OCI-LY7 (cell line): ENCODE results near the gene TPGS1. TPM values are rescaled to one million over a fixed set of nuclear protein-coding genes. Genes with fewer than 3 reads are reported as not detected.

Experiments
- BruUV-seq: library from RNA; stranded (reverse); fragments of 400-500 nt; replicated peaks from 2 replicates; lab custom pipeline; 2021; lab: Mats Ljungman, UMichigan
- CTCF ChIA-PET: fragments of 300-600 bp; sonication (Branson Sonifier 250); formaldehyde crosslinking; loops from one replicate; lab custom pipeline; 2022; ENCODE audit warnings: antibody characterized with exemption; ENCODE audit not compliant: unreplicated experiment; lab: Charles Lee
- POLR2A ChIA-PET: fragments of 300-600 bp; sonication (Branson Sonifier 250); formaldehyde crosslinking; loops from one replicate; lab custom pipeline; 2022; ENCODE audit warnings: antibody characterized with exemption; lab: Charles Lee
- DNase-seq: peaks from one replicate; pipeline ENCODE4 v3.0.0-alpha.2; 2015; ENCODE audit warnings: low spot score
- H2AFZ ChIP-seq: fragments of 200-600 bp; sonication (generic), shearing (Covaris generic); 2 replicates; pipeline ENCODE4 v1.6.1; 2014; ENCODE audit warnings: mild to moderate bottlenecking, antibody characterized with exemption, low read length, moderate library complexity
- H3K27ac ChIP-seq: fragments of 200-600 bp; sonication (generic); 2 replicates; pipeline ENCODE4 v1.5.1; 2014; ENCODE audit warnings: mixed run types, low read depth, mild to moderate bottlenecking, moderate library complexity, low read length, inconsistent platforms; ENCODE audit not compliant: poor library complexity, severe bottlenecking
- H3K36me3 ChIP-seq: fragments of 200-600 bp; sonication (generic); 2 replicates; pipeline ENCODE4 v1.6.1; 2014; ENCODE audit warnings: mild to moderate bottlenecking, antibody characterized with exemption, low read length, moderate library complexity, mixed read lengths; ENCODE audit not compliant: insufficient read depth
- H3K4me1 ChIP-seq: fragments of 200-600 bp; sonication (generic); 2 replicates; pipeline ENCODE4 v1.5.1; 2014; ENCODE audit warnings: mild to moderate bottlenecking, low read length; ENCODE audit not compliant: insufficient read depth, poor library complexity, severe bottlenecking
- H3K4me2 ChIP-seq: fragments of 200-600 bp; sonication (generic); 2 replicates; pipeline ENCODE4 v1.6.1; 2014; ENCODE audit warnings: mild to moderate bottlenecking, low read length
- H3K4me3 ChIP-seq: fragments of 200-600 bp; sonication (generic); 2 replicates; pipeline ENCODE4 v1.5.1; 2014; ENCODE audit warnings: mild to moderate bottlenecking, low read depth, low read length; ENCODE audit not compliant: poor library complexity, severe bottlenecking
- H3K79me2 ChIP-seq: fragments of 200-600 bp; sonication (generic); 2 replicates; pipeline ENCODE4 v1.6.1; 2016; ENCODE audit warnings: low read depth, mild to moderate bottlenecking, low read length, moderate library complexity, mixed read lengths; ENCODE audit not compliant: insufficient read depth
- H3K9me2 ChIP-seq: fragments of 200-600 bp; sonication (generic); 2 replicates; pipeline ENCODE4 v1.6.1; 2016; ENCODE audit warnings: mild to moderate bottlenecking, low read length, mixed read lengths; ENCODE audit not compliant: insufficient read depth
- H3K9me3 ChIP-seq: fragments of 200-600 bp; sonication (generic); 2 replicates; pipeline ENCODE4 v1.6.1; 2014; ENCODE audit warnings: mild to moderate bottlenecking, mixed run types, low read length, mixed read lengths
- H4K20me1 ChIP-seq: fragments of 200-600 bp; sonication (generic); 2 replicates; pipeline ENCODE4 v1.6.1; 2014; ENCODE audit warnings: mild to moderate bottlenecking, antibody characterized with exemption, low read length, moderate library complexity, mixed read lengths; ENCODE audit not compliant: insufficient read depth
- CTCF ChIP-seq: fragments of 200-600 bp; sonication (generic); conservative IDR thresholded peaks from 2 replicates; pipeline ENCODE4 v1.5.1; 2014; ENCODE audit warnings: mild to moderate bottlenecking, antibody characterized with exemption, low read length, moderate library complexity, mixed read lengths
- EZH2phosphoT487 ChIP-seq: fragments of 200-600 bp; sonication (generic); IDR thresholded peaks from 2 replicates; pipeline ENCODE4 v1.6.1; 2018; ENCODE audit warnings: low read depth, borderline replicate concordance, mild to moderate bottlenecking, mixed run types, antibody characterized with exemption, low read length, moderate library complexity, mixed read lengths
- intact Hi-C: fragments of 100-400 bp; cut with micrococcal nuclease; formaldehyde crosslinking; loops from one replicate; pipeline ENCODE4 v1.10.0; 2022; ENCODE audit not compliant: unreplicated experiment
- total RNA-seq, 2 experiments: library from RNA; depleted of rRNA in 1 of 2; stranded (reverse); fragments of >200 nt in 1 of 2; shearing (Covaris generic) in 1 of 2; gene quantifications; 2 replicates each; pipeline ENCODE4 v1.2.3, GENCODE V29; 2014 to 2022

Gene TPGS1
- total RNA-seq, 2 experiments from 2014 or later = 24.4 to 25.6 TPM

GRCh38 chr19:535017-535835, 27.9 kb downstream of the TPGS1 start:
- Histone ChIP-seq H3K9me3 (no peaks in the 10 kb centered on the region), H4K20me1 (peaks cover 8% of the 10 kb centered on the region), H3K4me2 (no peak overlapping the region), H2AFZ (no peak overlapping the region), H3K36me3 (peaks cover 16% of the 10 kb centered on the region), H3K4me1 (peaks cover 17% of the 10 kb centered on the region), H3K79me2 (peaks cover 7% of the 10 kb centered on the region; the same call in 1 of the 2 replicates), H3K27ac (no peak overlapping the region), H3K4me3 (no peak overlapping the region), H3K9me2 (no peaks in the 10 kb centered on the region)
- DNase-seq = no peak
- ChIA-PET CTCF (no interaction called here), POLR2A (no interaction called here)
- TF ChIP-seq CTCF (no peak), EZH2phosphoT487 (no peak)
- no TSS peak for BruUV-seq
- intact Hi-C loops = no loop called here

- peaks cover 7% of the 10 kb centered on the region; the same call in 1 of the 2 replicates for H3K79me2 ChIP-seq
- ChIA-PET CTCF (no interaction called here), POLR2A (no interaction called here)
- H3K9me3 ChIP-seq = no peaks in the 10 kb centered on the region
- H3K4me3 ChIP-seq = no peak overlapping the region
- BruUV-seq = no TSS peak
- intact Hi-C loops = no loop called here
- no peak overlapping the region for H3K27ac ChIP-seq
- no peak for TF ChIP-seq EZH2phosphoT487
- TF ChIP-seq CTCF = no peak
- peaks cover 16% of the 10 kb centered on the region for H3K36me3 ChIP-seq
- peaks cover 8% of the 10 kb centered on the region for H4K20me1 ChIP-seq
- no peak for DNase-seq
- H3K9me2 ChIP-seq = no peaks in the 10 kb centered on the region
- H3K4me1 ChIP-seq = peaks cover 12% of the 10 kb centered on the region
- H2AFZ ChIP-seq = no peak overlapping the region
- no peak overlapping the region for H3K4me2 ChIP-seq
These were observed 29.0 kb downstream of the TPGS1 start for GRCh38 chr19:536031-536880.
